ENCODE results near the gene SLC22A23. TPM values are rescaled to one million over a fixed set of nuclear protein-coding genes. Genes with fewer than 3 reads are reported as not detected.

SLC22A23 gene
- total RNA-seq, 1 donor from 2014 or later, result 14.6 TPM

GRCh38 chr6:3264356-3264755 lies 192.5 kb downstream of the SLC22A23 start:
- TF ChIP-seq, protein P1, sequence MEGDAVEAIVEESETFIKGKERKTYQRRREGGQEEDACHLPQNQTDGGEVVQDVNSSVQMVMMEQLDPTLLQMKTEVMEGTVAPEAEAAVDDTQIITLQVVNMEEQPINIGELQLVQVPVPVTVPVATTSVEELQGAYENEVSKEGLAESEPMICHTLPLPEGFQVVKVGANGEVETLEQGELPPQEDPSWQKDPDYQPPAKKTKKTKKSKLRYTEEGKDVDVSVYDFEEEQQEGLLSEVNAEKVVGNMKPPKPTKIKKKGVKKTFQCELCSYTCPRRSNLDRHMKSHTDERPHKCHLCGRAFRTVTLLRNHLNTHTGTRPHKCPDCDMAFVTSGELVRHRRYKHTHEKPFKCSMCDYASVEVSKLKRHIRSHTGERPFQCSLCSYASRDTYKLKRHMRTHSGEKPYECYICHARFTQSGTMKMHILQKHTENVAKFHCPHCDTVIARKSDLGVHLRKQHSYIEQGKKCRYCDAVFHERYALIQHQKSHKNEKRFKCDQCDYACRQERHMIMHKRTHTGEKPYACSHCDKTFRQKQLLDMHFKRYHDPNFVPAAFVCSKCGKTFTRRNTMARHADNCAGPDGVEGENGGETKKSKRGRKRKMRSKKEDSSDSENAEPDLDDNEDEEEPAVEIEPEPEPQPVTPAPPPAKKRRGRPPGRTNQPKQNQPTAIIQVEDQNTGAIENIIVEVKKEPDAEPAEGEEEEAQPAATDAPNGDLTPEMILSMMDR (conservative IDR thresholded peaks at IDR 0.05), result no peak
- H3K27ac Mint-ChIP-seq (ENCODE audit: unreplicated experiment), result no peak overlapping the region
- no peaks in the 10 kb centered on the region for H3K9me3 Mint-ChIP-seq
- H3K27me3 Mint-ChIP-seq (ENCODE audit: low read depth), result no peaks in the 10 kb centered on the region
- H3K4me1 Mint-ChIP-seq, result peaks cover 33% of the 10 kb centered on the region
- no peak overlapping the region for H3K4me3 Mint-ChIP-seq
- peaks cover 4% of the 10 kb centered on the region for H3K36me3 Mint-ChIP-seq (ENCODE audit: low read depth)
- DNase-seq (ENCODE audit: low read depth, low spot score), result no peak

DNA sequence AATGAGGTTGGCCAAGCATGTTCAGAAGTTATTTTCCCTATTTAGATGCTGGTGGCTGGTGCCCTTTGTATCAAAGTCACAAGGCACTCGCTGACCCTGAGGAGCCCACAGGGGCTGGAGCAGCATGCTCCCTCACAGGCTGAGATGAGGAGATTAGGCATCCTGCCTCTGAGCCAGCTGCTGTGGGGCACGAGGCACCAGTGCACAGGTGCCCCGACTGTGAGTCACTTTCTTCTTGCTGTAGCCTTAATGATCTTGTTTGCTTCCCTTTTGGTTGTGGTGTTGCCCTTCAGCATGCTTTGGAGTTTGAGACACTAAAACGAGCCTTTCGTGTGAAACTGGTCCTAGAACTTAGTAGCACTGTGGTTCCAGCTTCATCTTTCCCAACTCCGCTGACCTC lies 193.8 kb downstream of the SLC22A23 start:
- Mint-ChIP-seq H3K27me3 (ENCODE audit: low read depth) (no peaks in the 10 kb centered on the region), H3K4me3 (peak overlapping the region; percentile 61), H3K36me3 (ENCODE audit: low read depth) (no peaks in the 10 kb centered on the region), H3K27ac (ENCODE audit: unreplicated experiment) (no peak overlapping the region), H3K4me1 (peaks cover 35% of the 10 kb centered on the region), H3K9me3 (no peaks in the 10 kb centered on the region)
- DNase-seq (ENCODE audit: low read depth, low spot score), result no peak
- TF ChIP-seq, protein P1 (conservative IDR thresholded peaks at IDR 0.05), result no peak

DNA sequence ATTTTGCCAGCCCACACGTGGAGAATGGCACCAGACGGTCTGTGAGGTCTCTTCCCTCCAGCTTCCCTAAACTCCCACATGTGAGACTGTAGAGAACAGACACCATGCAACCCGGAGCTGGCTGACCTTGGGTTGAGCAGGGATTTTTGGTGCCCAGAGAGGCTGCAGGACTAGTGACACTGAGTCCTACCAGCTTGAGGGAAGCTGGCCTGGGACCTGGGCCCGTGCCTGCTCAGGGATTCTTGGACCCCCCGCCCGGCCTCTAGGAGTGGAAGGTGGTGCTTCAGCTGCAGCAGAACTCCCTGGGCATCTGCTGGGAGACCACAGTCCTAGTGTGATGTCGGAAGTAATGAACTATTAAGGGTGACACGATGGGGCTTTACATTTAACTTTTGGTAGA lies 194.9 kb downstream of the SLC22A23 start:
- no peaks in the 10 kb centered on the region for H3K9me3 Mint-ChIP-seq

DNA sequence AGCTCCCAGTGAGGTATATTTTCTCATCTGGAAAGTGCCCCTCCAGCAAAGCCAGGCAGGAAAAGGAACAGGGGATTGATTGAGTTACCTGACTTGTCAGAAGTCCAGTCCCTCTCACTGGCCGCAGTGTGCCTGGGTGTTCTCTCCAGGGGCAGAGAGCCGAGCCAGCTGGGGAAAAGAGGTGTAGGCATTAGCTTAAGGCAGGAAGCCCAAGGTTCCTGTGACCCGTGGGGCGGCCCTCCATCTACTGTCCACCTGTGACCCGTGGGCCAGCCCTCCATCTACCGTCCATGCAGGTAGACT lies 195.4 kb downstream of the SLC22A23 start:
- H3K9me3 Mint-ChIP-seq, result no peaks in the 10 kb centered on the region
- no peaks in the 10 kb centered on the region for H3K36me3 Mint-ChIP-seq (ENCODE audit: low read depth)
- peaks cover 3% of the 10 kb centered on the region for H3K27me3 Mint-ChIP-seq (ENCODE audit: low read depth)
- TF ChIP-seq, protein P1 (conservative IDR thresholded peaks at IDR 0.05), result no peak
- no peak overlapping the region for H3K27ac Mint-ChIP-seq (ENCODE audit: unreplicated experiment)
- H3K4me3 Mint-ChIP-seq, result peak overlapping the region; percentile 68
- peaks cover 35% of the 10 kb centered on the region for H3K4me1 Mint-ChIP-seq
- DNase-seq (ENCODE audit: low read depth, low spot score), result no peak

More for the DNA sequence above, 194.9 kb downstream of the SLC22A23 start:
- TF ChIP-seq, protein P1 (conservative IDR thresholded peaks at IDR 0.05), result no peak
- no peaks in the 10 kb centered on the region for H3K27me3 Mint-ChIP-seq (ENCODE audit: low read depth)
- peaks cover 35% of the 10 kb centered on the region for H3K4me1 Mint-ChIP-seq
- peak overlapping the region; percentile 68 for H3K4me3 Mint-ChIP-seq
- no peak for DNase-seq (ENCODE audit: low read depth, low spot score)
- H3K36me3 Mint-ChIP-seq (ENCODE audit: low read depth), result no peaks in the 10 kb centered on the region
- H3K27ac Mint-ChIP-seq (ENCODE audit: unreplicated experiment), result no peak overlapping the region

GRCh38 chr6:3260772-3261517 lies 195.9 kb downstream of the SLC22A23 start:
- H3K27me3 Mint-ChIP-seq (ENCODE audit: low read depth), result peaks cover 3% of the 10 kb centered on the region
- H3K9me3 Mint-ChIP-seq, result no peaks in the 10 kb centered on the region
- no peaks in the 10 kb centered on the region for H3K36me3 Mint-ChIP-seq (ENCODE audit: low read depth)
- H3K27ac Mint-ChIP-seq (ENCODE audit: unreplicated experiment), result no peak overlapping the region
- peaks cover 35% of the 10 kb centered on the region for H3K4me1 Mint-ChIP-seq
- no peak for DNase-seq (ENCODE audit: low read depth, low spot score)
- peak overlapping the region; percentile 68 for H3K4me3 Mint-ChIP-seq
- TF ChIP-seq, protein P1 (conservative IDR thresholded peaks at IDR 0.05), result no peak
